Right renal cortex interstitium (tissue), 3 donors: Measurements from ENCODE around the gene ADAMTS3. TPM values are rescaled to one million over a fixed set of nuclear protein-coding genes. Genes with fewer than 3 reads are reported as not detected.

Experiments
- DNase-seq, 3 donors: peaks; one replicate each; pipeline ENCODE4 v3.0.0-alpha.2; 2013; ENCODE audit warnings: low read depth in 3 of 3, low spot score in 2 of 3
- polyA plus RNA-seq, 3 donors: library from polyadenylated mRNA; unstranded; fragments of 120-200 nt; gene quantifications; one replicate each; pipeline ENCODE4 v1.2.1, GENCODE V29; 2013; ENCODE audit not compliant: insufficient read length in 3 of 3

Gene ADAMTS3
- polyA plus RNA-seq, 3 donors = 9.8 to 12.0 (median 10.3) TPM

DNA sequence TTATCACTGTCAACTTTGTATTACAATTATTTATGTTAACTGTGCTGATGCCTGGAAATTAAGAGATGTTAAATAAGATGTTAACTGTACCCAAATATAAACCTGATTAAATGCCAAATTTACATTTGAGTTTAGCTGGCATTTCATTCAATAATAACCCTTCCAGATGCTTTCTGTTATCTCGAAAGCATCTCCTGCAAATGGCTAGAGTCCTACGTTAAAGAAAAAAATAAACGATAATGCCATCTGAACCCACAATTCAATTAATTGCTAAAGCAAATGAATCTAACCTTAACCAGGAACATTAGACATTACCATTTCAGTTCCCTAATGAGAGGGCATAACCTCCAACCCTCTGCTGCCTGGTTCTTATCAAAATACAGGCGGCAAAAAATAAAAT is 145.0 kb downstream of the ADAMTS3 start:
- DNase-seq = no peak

DNA sequence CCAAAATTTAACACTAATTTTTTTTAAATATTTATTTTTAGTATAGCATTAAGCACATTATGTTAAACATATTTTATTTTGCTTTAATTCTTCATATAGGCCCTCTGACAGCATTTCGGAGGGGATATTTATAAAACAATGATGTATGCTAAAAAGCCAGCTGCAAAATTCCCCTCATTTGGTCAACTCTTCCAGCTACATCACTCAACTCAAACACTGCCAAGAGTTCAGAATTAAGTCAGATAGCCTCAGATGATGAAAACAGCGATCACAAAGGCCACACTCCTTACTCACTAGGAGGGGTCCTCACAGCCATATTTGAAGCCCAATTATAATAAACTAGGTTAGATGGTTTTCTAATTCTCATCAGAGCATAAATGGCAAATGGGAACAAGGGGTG is 146.6 kb downstream of the ADAMTS3 start:
- DNase-seq = no peak

- no peak for DNase-seq
These were observed 150.6 kb downstream of the ADAMTS3 start for GRCh38 chr4:72418458-72418857.

- DNase-seq = no peak
These were observed 158.9 kb downstream of the ADAMTS3 start for GRCh38 chr4:72410158-72410557.

DNA sequence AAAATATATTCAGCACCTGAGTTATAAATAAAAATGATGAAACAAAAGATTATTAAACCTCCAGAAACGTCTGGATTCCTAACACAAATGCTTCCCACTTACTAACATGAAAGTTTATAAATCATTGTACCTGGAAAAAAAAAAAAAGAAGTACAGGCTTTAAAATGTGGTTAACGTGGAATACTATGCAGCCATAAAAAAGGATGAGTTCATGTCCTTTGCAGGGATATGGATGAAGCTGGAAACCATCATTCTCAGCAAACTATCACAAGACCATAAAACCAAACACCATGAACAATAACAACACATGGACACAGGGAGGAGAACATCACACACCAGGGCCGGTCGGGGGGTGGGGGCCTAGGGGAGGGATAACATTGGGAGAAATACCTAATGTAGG is 160.5 kb downstream of the ADAMTS3 start:
- DNase-seq = no peak

- no peak for DNase-seq
These were observed 163.6 kb downstream of the ADAMTS3 start for GRCh38 chr4:72405417-72405816.

DNA sequence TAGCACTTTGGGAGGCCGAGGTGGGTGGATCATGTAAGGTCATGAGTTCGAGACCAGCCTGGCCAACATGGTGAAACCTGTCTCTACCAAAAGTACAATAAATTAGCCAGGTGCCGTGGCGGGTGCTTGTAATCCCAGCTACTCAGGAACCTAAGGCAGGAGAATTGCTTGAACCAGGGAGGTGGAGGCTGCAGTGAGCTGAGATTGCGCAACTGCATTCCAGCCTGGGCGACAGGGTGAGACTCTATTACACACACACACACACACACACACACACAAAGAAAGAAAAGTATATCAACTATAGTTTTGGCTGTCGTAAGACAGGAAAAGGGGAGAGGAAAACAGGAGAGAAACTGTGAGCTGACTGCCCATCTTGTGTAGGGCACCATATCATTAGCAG is 171.7 kb downstream of the ADAMTS3 start:
- no peak for DNase-seq

DNA sequence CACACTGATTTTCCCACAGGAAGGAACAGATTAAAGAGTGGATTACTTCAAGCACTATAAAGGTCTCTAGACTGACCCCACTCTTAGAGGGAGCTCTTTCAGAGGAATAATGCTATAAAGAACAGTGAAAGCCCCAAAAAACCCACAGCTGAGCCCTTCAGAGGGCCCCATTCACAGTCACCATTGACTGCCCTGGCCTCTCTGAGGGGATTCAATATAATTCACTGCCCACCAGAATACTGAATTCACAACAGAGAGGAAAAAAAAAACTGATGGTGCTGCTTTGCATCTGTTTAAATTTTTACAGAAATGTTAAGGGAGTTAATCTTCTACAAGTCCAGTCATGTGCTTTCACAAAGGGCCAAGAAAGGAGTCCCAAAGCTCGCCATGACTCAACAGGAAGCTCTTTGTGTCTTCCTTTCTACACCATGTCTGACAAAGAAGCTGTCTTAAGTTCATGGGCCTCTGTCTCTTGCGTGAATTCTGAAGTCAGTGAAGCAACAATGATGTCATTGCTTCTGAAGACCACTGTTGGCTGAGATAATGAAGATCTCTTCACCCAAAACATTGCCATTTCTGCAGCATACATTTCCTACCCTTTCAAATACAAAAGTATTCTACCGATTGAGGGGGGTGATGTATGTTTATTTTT is 174.9 kb downstream of the ADAMTS3 start:
- no peak for DNase-seq

GRCh38 chr4:72391281-72391680 is 177.7 kb downstream of the ADAMTS3 start:
- DNase-seq = no peak

DNA sequence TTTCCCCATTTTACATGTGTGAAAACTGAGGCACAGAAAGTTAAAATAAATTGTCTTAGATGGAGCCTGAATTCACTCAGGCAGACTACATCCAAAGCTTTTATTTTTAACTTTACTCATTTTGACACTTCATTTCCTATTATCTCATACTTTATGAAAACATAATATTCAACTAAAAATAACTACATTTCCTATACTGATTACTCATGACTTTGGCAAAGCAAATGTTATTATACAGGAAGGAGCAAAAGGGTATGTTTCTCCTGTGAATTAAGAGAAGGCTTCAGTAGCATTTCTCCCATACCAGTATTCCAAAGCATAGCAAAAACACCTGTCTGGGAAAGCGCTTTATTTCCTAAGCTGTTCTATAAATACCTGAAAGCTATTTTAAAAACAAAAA is 178.6 kb downstream of the ADAMTS3 start:
- no peak for DNase-seq

DNA sequence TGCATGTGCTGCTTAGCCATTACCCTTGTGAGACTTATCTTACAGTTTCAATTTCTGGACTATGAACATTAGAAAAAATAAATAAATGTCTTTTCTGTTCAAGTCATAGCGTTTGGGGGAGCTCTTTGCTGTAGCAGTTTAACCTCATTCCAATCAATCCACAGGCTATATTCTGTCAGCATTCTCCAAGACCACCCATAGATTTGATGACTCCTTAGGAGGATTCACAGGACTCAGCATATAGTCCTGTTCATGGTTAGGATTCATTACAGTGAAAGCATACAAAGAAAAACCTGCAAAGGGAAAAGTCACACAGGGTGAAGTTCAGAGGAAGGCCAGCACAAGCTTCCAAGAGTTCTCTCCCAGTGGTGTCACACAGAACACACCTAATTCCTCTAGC is 180.5 kb downstream of the ADAMTS3 start:
- DNase-seq = no peak

- no peak for DNase-seq
These were observed 181.1 kb downstream of the ADAMTS3 start for GRCh38 chr4:72387959-72388358.

- no peak for DNase-seq
These were observed 185.6 kb downstream of the ADAMTS3 start for GRCh38 chr4:72383439-72383838.

DNA sequence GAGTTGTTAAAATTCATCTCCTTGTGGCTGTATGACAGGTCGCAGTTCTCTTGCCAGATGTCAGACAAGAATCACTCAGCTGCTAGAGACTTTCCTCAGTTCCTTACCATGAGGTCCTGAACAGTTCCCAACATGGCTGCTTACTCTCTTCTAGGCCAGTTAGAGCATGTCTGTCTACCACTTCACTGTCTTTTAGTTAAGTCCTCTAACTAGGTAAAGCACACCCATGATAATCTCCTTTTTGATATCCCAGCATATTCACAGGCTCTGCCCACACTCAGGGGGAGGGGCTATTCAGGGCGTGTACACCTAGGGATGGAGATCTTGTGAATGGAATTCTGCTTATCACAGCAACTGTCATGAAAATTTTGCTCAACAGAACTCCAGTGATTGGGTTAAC is 190.1 kb downstream of the ADAMTS3 start:
- DNase-seq = no peak

DNA sequence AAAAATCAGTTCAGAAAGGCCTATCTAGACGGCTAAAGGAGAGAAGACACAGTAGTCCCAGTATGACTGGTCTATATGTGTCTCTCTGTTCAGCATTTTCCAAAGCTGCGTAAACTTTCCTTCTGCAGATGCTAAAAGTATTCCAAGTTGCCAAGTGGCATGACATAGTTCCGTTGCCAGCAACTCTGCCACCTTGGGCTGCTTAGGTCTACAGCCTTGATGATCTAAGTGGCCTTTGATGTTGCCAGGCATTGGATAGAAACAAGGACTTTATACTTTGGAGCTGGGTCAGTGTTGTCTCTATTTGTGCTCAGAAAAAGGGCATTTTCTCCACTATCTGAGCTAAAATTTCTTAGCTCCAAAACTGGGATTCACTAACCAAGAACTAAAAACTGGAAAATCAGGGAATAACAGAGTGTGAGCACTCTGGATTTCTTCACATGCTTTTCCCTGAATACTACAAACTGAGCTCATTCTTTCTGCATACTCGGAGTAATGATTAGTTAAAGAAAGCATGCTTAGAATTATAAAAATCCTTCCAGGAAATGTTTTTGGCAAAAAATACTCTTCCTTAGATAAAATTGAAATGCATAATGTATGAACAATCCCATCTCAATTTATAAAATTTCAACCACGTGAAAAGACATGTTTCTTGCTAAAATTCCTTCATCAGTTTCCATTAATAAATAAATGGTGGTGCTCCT is 191.4 kb downstream of the ADAMTS3 start:
- no peak for DNase-seq

DNA sequence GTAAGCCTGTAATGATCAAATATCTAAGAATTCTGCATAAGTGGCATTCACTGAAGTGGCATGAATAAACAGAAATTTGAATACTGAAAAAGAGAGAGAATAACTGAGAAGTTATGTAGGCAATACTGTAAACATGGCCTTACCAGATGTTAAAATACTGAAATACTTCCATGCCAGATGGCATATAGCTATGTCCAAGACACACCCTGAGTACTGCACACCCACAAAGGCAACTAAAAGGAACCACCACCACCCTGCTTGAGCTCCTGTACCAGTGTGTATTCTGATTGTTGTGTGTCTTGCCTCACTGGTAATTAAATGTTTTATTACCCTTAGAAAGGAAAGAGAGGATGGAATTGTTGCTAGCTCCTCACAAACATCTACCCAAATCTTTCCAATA is 192.1 kb downstream of the ADAMTS3 start:
- no peak for DNase-seq

DNA sequence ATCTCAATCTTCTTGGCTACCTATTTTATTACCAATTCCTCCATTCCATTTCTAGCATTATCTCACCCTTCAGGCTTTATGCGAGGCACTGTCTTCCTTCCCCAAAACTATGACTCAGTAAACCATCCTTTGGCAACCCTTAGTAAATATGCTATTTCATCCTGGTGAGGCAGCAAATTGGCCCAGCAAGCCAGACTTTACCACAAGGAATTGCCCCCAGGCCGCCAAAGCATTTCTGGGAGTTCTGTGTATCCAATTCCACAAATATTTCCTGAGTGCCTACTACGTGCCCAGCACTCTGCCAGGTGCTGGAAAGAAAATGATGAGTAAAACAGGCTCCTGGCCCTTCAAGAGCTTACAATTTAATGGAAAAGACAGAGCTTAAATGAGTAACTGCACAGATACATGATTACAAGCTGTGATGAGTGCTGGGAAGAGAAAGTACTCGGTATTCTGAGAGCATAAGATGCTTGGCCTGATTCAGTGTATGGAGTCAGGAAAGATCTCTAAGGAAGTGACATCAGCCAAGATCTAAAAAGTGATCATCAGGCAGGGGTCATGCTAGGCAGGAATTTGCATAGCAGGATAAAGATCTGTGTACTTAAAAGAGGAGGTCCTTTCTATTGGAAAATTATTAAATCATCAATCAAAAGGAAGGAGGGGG is 193.8 kb downstream of the ADAMTS3 start:
- DNase-seq = no peak

- no peak for DNase-seq
These were observed 194.9 kb downstream of the ADAMTS3 start for GRCh38 chr4:72374159-72374558.

- no peak for DNase-seq
These were observed 202.4 kb downstream of the ADAMTS3 start for GRCh38 chr4:72366601-72367000.

GRCh38 chr4:72365981-72366380 is 203.0 kb downstream of the ADAMTS3 start:
- DNase-seq = no peak

DNA sequence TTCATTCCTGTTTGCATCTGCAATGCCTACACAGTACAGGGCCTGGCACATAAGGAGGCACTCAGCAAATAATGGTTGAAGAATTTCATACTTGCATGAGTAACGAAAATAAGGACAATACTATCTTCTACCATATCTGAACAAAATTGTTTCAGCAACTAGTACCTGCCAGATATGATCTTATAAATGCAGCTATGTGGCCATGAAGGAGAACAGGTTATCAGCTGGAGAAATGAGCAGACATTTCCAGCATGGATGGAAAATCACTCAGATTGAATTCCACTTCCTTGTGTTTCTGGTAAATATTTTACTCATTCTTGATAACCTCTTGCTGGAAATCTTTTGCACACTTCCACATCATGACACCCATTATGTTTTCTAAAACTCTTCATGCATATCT is 204.0 kb downstream of the ADAMTS3 start:
- DNase-seq = no peak

- DNase-seq = no peak
These were observed 208.9 kb downstream of the ADAMTS3 start for GRCh38 chr4:72360075-72360474.
